PC-9 (cell line): ENCODE measurements around the gene MAMDC4. TPM values are rescaled to one million over a fixed set of nuclear protein-coding genes. Genes with fewer than 3 reads are reported as not detected.
"Not testable (repeated sequence)": the region's sequence is repeated elsewhere in the genome, so short reads cannot be mapped to it uniquely, and the experiment has no call there.

Source experiments
- Bru-seq: library from RNA; stranded (reverse); fragments of 400-500 nt; gene quantifications from one replicate; lab custom pipeline; 2021; lab: Mats Ljungman, UMichigan
- BruChase-seq, 2 experiments: library from RNA; stranded (reverse); fragments of 400-500 nt; gene quantifications; one replicate each; lab custom pipeline; 2021; lab: Mats Ljungman, UMichigan
- BruUV-seq: library from RNA; stranded (reverse); fragments of 400-500 nt; replicated peaks from 2 replicates; lab custom pipeline; 2021; lab: Mats Ljungman, UMichigan
- CTCF ChIA-PET: fragments of 300-600 bp; sonication (Branson Sonifier 250); formaldehyde crosslinking; loops from one replicate; lab custom pipeline; 2022; ENCODE audit warnings: antibody characterized with exemption; lab: Charles Lee
- POLR2A ChIA-PET: fragments of 300-600 bp; sonication (Branson Sonifier 250); formaldehyde crosslinking; loops from one replicate; lab custom pipeline; 2022; ENCODE audit warnings: antibody characterized with exemption; ENCODE audit not compliant: unreplicated experiment; lab: Charles Lee
- DNase-seq, 2 experiments: peaks; one replicate each; pipeline versions ENCODE4 v3.0.0 to v3.0.0-alpha.2; 2015 to 2022; ENCODE audit warnings: mixed read lengths in 1 of 2
- H2AFZ ChIP-seq: fragments of 200-600 bp; sonication (generic); 2 replicates; pipeline ENCODE4 v1.8.1; 2017; ENCODE audit warnings: antibody characterized with exemption
- H3F3A ChIP-seq: fragments of 200-600 bp; sonication (generic); 2 replicates; pipeline ENCODE4 v1.8.1; 2017; ENCODE audit warnings: antibody characterized with exemption, mild to moderate bottlenecking, low read depth; ENCODE audit not compliant: insufficient read depth
- H3K27ac ChIP-seq: fragments of 200-600 bp; sonication (generic); 2 replicates; pipeline ENCODE4 v1.6.1; 2016; ENCODE audit warnings: mixed run types
- H3K27me3 ChIP-seq: fragments of 200-600 bp; sonication (generic); 2 replicates; pipeline ENCODE4 v1.6.1; 2016; ENCODE audit warnings: low read depth, mixed run types; ENCODE audit not compliant: insufficient read depth
- H3K36me3 ChIP-seq: fragments of 200-600 bp; sonication (generic); 2 replicates; pipeline ENCODE4 v1.6.1; 2016; ENCODE audit warnings: low read depth, mixed run types
- H3K4me1 ChIP-seq: fragments of 200-600 bp; sonication (generic); replicated peaks from 2 replicates; pipeline ENCODE4 v1.6.1; 2016; ENCODE audit warnings: mixed run types; ENCODE audit not compliant: insufficient read depth
- H3K4me2 ChIP-seq: fragments of 200-600 bp; sonication (generic); 2 replicates; pipeline ENCODE4 v1.6.1; 2017; ENCODE audit warnings: mixed run types
- H3K4me3 ChIP-seq: fragments of 200-600 bp; sonication (generic); 2 replicates; pipeline ENCODE4 v1.6.1; 2016; ENCODE audit warnings: mixed run types
- H3K79me2 ChIP-seq: fragments of 200-600 bp; sonication (generic); 2 replicates; pipeline ENCODE4 v1.6.1; 2017; ENCODE audit warnings: low read depth, mixed run types
- H3K9me2 ChIP-seq: fragments of 200-600 bp; sonication (generic); 2 replicates; pipeline ENCODE4 v1.8.1; 2017; ENCODE audit warnings: mild to moderate bottlenecking; ENCODE audit not compliant: insufficient read depth
- H3K9me3 ChIP-seq: fragments of 200-600 bp; sonication (generic); 2 replicates; pipeline ENCODE4 v1.8.1; 2016; ENCODE audit warnings: low read depth; ENCODE audit not compliant: insufficient read depth
- H4K20me1 ChIP-seq: fragments of 200-600 bp; sonication (generic); 2 replicates; pipeline ENCODE4 v1.8.1; 2017; ENCODE audit not compliant: insufficient read depth
- CTCF ChIP-seq: fragments of 200-600 bp; sonication (generic); conservative IDR thresholded peaks from 2 replicates; pipeline ENCODE4 v1.6.1; 2017; ENCODE audit warnings: mixed run types, antibody characterized with exemption, mild to moderate bottlenecking, moderate library complexity
- EZH2 ChIP-seq: fragments of 200-600 bp; sonication (generic); IDR thresholded peaks from 2 replicates; pipeline ENCODE4 v1.8.0; 2017; ENCODE audit warnings: antibody characterized with exemption, low read depth
- intact Hi-C: fragments of 100-400 bp; cut with micrococcal nuclease; formaldehyde crosslinking; loops from one replicate; pipeline ENCODE4 v1.10.0; 2022; ENCODE audit not compliant: unreplicated experiment
- long read RNA-seq: library from polyadenylated mRNA; stranded (forward); transcript quantifications from one replicate; pipeline ENCODE4 v2.0.0, GENCODE V29; 2022
- total RNA-seq: library from RNA; stranded (reverse); gene quantifications from 2 replicates; pipeline ENCODE4 v1.2.3, GENCODE V29; 2021

Gene MAMDC4
- total RNA-seq (9.2 and 11.6 TPM in 2 replicates), Bru-seq, nascent RNA (percentile 23 among the genes with signal in this experiment), BruChase-seq, experiment 1, labeled RNA remaining after a 2-hour chase (percentile 35 among the genes with signal in this experiment), BruChase-seq, experiment 2, labeled RNA remaining after a 6-hour chase (percentile 63 among the genes with signal in this experiment)
- long read RNA-seq, partial matches to known transcripts: 2 of 7 reads
- long read RNA-seq, other reads (novel, unspliced or antisense): 5 of 7 reads

DNA sequence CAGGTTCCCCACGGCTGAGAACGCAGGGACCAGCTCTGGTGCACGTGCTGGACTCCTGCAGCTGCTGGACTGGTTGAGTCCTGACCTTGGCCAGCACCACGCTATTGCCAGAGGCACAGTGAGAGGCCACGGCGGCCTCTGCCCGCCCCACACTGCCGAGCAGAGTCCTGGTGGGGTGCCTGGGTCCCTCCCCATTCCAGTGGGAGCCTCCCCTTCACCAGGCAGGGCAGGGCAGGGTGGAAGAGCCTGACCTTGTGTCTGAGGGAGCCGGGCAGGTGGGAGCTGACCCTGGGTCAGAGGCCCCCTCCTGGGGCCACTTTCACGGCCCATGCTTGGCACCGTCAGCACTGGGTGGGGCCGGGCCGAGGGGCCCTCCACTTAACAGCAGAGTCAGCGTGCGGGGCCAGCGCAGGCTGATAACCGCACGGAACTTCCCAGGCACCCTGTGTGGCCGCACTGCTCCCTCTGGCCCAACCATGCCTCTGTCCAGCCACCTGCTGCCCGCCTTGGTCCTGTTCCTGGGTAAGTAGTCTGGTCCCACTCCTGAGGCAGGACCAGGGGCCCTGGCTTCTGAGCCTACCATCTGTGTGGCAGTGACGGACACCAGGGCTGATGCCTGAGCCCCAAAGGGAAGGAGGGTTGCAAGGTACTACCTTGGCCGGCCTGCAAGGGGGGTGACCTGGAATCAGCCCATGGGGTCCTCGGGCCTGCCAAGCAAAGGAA lies at the start of gene MAMDC4:
TSS of gene MAMDC4 (plus strand) at position 406 of the 723 bp plus-strand sequence. CDS start at position 477, 71 bp downstream.
- BruUV-seq: no TSS peak
- H3K9me2 ChIP-seq: no peaks in the 10 kb centered on the region
- no peak within 1 kb of the TSS for H2AFZ ChIP-seq
- DNase-seq: peak in 1 of 2 experiments; percentile 29
- H3K36me3 ChIP-seq: no peaks in the 10 kb centered on the region
- peaks cover 22% of the 10 kb centered on the region; the same call in 1 of the 2 replicates for H3F3A ChIP-seq
- peaks cover 6% of the 10 kb centered on the region; the same call in 1 of the 2 replicates for H3K4me1 ChIP-seq
- H4K20me1 ChIP-seq: peaks cover 26% of the 10 kb centered on the region
- CTCF ChIA-PET: no interaction called here
- H3K79me2 ChIP-seq: no peaks in the 10 kb centered on the region
- no peak within 1 kb of the TSS for H3K4me2 ChIP-seq
- TF ChIP-seq CTCF (no peak), EZH2 (no peak)
- intact Hi-C loops: no loop called here
- no peaks in the 10 kb centered on the region for H3K9me3 ChIP-seq
- no peak within 1 kb of the TSS for H3K27ac ChIP-seq
- no peaks in the 10 kb centered on the region for H3K27me3 ChIP-seq
- H3K4me3 ChIP-seq: no peak within 1 kb of the TSS
- POLR2A ChIA-PET: no interaction called here

DNA sequence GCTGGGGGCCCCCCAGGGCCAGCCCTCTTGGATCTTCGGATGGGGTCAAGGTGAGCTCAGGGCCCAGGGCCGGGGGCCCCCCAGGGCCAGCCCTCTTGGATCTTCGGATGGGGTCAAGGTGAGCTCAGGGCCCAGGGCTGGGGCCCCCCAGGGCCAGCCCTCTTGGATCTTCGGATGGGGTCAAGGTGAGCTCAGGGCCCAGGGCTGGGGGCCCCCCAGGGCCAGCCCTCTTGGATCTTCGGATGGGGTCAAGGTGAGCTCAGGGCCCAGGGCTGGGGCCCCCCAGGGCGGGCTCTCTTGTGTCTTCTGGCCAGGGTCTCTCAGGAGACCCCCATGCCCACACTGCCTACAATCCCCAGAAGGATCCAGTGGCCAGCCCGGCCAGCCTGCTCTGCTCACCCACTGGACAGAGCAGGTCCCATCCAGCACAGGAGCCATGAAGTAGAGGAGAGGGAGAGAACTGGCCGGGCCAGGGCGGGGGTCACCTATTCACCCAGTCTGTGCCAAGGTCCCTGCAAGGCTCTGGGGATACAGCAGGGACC lies 49.1 kb upstream of the MAMDC4 start:
- BruUV-seq, H3K4me3 ChIP-seq, H3K4me2 ChIP-seq, H3K36me3 ChIP-seq, CTCF ChIA-PET, H3K9me2 ChIP-seq, DNase-seq, H3K27me3 ChIP-seq, H3K27ac ChIP-seq, H3K9me3 ChIP-seq, intact Hi-C loops, H2AFZ ChIP-seq, H3K79me2 ChIP-seq, H4K20me1 ChIP-seq, POLR2A ChIA-PET: not testable (repeated sequence)
- Histone ChIP-seq H3K4me1 (peaks cover 29% of the 10 kb centered on the region), H3F3A (peaks cover 20% of the 10 kb centered on the region)

GRCh38 chr9:136803551-136804508 lies 48.3 kb upstream of the MAMDC4 start:
- BruUV-seq: no TSS peak
- no peaks in the 10 kb centered on the region for H4K20me1 ChIP-seq
- no peaks in the 10 kb centered on the region for H3K9me3 ChIP-seq
- no peak for DNase-seq
- H3K4me3 ChIP-seq: no peak overlapping the region
- no peak overlapping the region for H2AFZ ChIP-seq
- H3K36me3 ChIP-seq: no peaks in the 10 kb centered on the region
- no peak overlapping the region for H3K27ac ChIP-seq
- H3K79me2 ChIP-seq: peaks cover 7% of the 10 kb centered on the region
- H3K4me1 ChIP-seq: peaks cover 29% of the 10 kb centered on the region
- TF ChIP-seq CTCF: no peak
- TF ChIP-seq EZH2: no peak
- H3K9me2 ChIP-seq: no peaks in the 10 kb centered on the region
- H3F3A ChIP-seq: peaks cover 20% of the 10 kb centered on the region
- no peaks in the 10 kb centered on the region for H3K27me3 ChIP-seq
- no peak overlapping the region for H3K4me2 ChIP-seq
- POLR2A ChIA-PET: no interaction called here
- intact Hi-C loops: no loop called here
- CTCF ChIA-PET: interaction anchor here (0.6 kb wide), 1 partner anchor 75 kb away, joined by 5 read pairs; no protein-coding TSS in a partner anchor
